HG03565 (cell line): Measurements from ENCODE around the gene YRDC.
"Not testable (repeated sequence)": the region's sequence is repeated elsewhere in the genome, so short reads cannot be mapped to it uniquely, and the experiment has no call there.

Source experiments
- ATAC-seq: cut with Tn5 transposase; IDR thresholded peaks from one replicate; pipeline ENCODE4 v1.9.1; 2021; ENCODE audit warnings: mild to moderate bottlenecking, moderate library complexity; ENCODE audit not compliant: unreplicated experiment

YRDC gene

GRCh38 chr1:37776946-37777516, 31.0 kb downstream of the YRDC start:
- no peak for ATAC-seq

DNA sequence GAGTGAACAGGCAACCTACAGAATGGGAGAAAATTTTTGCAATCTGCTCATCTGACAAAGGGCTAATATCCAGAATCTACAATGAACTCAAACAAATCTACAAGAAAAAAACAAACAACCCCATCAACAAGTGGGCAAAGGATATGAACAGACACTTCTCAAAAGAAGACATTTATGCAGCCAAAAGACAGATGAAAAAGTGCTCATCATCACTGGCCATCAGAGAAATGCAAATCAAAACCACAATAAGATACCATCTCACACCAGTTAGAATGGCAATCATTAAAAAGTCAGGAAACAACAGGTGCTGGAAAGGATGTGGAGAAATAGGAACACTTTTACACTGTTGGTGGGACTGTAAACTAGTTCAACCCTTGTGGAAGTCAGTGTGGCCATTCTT, 36.6 kb downstream of the YRDC start:
- not testable (repeated sequence) for ATAC-seq

DNA sequence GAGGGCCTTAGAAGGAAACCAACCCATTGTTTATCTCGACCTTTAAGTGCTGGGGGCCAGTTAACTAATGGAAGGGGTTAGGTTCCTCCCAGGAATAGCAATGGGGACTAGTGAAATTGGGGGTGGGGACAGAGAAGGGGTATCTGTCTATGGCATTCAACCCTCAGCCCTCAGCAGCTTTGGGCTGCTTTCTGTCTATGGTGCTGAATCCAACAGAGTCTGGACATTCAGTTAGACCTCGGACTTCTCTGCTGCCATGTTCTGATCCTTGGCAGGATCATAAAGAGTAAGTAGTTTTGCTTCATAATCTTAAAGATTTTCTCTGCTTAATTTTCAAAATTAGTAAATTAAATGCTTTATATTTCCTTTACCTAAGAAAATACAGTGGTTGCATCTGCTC, 40.5 kb downstream of the YRDC start:
- no peak for ATAC-seq

- no peak for ATAC-seq
Measured at GRCh38 chr1:37765916-37766664, 41.9 kb downstream of the YRDC start.

GRCh38 chr1:37764888-37765441, 43.0 kb downstream of the YRDC start, which contains the start of gene EPHA10:
Gene EPHA10 (minus strand): TSS chr1:37765120. CDS start chr1:37765066, 54 bp downstream.
- no peak for ATAC-seq

GRCh38 chr1:37764414-37764825, 43.6 kb downstream of the YRDC start:
- no peak for ATAC-seq

- ATAC-seq = no peak
Measured at GRCh38 chr1:37763791-37764413, 44.1 kb downstream of the YRDC start.

GRCh38 chr1:37762516-37762915, 45.5 kb downstream of the YRDC start:
- no peak for ATAC-seq

- ATAC-seq = no peak
Measured at GRCh38 chr1:37761416-37762095, 46.5 kb downstream of the YRDC start.

DNA sequence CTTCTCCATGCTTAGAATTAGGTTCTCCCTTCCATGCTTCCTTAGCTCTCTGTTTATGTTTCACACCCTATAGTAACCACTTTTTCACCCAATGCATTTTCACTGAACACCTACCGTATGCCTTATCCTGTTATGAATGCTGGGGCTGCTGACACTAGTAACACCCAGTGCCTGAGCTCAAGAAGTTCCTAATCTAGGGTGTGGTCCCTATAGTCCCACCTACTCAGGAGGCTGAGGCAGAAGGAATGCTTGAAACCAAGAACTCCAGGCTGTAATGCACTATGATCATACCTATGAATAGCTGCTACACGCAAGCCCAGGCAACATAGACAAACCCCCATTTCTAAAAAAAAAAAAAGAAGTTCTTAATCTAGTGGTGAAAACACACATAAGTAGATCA, 48.6 kb downstream of the YRDC start:
- no peak for ATAC-seq

GRCh38 chr1:37755951-37756560, 52.0 kb downstream of the YRDC start:
- ATAC-seq = no peak

DNA sequence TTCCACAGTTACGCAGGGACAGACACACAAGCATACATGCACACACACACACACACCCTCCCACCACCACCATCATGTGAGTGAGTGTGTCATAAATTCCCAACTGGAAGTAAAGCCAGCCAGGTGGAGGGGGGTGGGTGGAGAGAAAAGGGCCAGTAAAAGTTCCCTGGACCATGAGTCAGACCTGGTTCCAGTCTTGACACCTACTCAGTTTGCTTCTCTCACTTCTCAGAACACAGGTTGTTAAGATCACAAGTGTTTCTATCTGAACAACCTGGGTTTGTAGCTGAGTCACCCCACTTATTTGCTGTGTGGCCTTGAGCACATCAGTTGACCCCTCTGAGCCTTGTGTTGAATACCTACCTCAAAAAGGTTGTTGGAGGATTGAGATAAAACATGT, 52.7 kb downstream of the YRDC start:
- ATAC-seq = no peak

DNA sequence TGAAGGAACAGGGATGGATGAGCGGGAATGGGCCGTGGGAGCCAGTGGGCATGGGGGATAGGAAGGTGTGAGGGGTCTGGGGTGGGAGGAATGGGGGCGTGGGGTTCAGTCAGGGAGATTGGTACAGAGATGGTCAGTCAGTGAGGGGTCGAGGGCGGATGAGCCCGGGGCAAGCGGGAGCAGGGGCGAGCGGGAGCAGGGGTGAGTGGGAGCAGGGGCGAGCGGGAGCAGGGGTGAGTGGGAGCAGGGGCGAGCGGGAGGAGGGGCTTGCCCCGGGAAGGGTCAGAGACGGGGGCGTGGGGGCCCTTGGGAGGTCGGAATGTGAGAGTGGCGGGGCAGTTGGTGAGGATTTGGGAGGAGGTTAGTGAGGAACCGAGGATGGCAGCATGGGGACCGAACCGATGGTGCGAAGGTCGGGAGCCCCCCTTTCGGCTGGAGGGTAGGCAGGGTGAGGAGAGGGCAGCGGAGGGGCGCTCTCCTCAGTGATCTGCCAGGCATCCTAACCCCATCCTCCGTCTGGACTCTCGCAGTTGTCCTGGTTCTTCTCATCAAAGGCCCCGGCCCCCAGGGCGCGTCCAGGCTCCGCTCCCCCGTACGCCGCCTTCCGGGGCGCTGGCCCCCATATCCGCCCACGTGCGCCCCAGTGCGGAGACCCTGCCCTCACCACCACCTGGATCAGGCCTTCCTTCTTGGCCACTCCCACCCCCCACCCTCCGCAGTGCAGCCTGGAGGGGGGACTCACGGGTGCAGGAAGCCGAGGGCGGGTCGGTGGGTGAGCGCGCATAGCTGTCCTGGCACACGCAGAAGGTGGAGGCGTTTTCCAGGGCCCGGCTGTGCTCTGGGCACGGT, 54.3 kb downstream of the YRDC start:
- no peak for ATAC-seq
